ENCODE measurements around the gene SP4.

The SP4 gene

DNA sequence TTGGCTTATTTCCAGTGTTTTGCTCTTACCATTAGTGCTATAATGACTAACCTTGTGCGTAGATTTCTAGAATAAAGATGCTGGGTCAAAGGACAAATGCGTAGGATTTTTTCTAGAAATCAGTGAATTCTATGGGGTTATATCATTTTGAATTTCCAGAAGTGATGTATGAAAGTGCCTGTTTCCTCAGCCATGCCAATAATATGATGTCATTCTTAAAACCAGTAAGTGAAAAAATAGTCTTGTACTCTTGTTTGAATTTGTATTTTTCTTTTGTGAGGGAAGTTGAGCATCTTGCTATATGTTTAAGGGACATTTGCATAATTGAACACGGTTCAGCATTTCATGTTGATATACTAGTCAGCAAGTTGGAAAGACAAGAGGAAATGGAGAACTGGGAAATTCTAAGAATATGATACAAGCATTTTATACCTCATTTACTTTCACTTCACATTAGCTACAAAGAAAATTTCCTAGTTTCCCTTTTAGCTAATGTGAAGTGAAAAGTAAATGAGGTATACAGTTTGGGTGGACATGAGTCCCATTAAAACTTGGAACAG is 111.1 kb downstream of the SP4 start:
- no peak overlapping the region for H3K4me3 ChIP-seq (ENCODE audit: low read depth, low read length)
- no peak for DNase-seq (ENCODE audit: low read depth)
- TF ChIP-seq, protein P1, sequence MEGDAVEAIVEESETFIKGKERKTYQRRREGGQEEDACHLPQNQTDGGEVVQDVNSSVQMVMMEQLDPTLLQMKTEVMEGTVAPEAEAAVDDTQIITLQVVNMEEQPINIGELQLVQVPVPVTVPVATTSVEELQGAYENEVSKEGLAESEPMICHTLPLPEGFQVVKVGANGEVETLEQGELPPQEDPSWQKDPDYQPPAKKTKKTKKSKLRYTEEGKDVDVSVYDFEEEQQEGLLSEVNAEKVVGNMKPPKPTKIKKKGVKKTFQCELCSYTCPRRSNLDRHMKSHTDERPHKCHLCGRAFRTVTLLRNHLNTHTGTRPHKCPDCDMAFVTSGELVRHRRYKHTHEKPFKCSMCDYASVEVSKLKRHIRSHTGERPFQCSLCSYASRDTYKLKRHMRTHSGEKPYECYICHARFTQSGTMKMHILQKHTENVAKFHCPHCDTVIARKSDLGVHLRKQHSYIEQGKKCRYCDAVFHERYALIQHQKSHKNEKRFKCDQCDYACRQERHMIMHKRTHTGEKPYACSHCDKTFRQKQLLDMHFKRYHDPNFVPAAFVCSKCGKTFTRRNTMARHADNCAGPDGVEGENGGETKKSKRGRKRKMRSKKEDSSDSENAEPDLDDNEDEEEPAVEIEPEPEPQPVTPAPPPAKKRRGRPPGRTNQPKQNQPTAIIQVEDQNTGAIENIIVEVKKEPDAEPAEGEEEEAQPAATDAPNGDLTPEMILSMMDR (IDR thresholded peaks at IDR 0.05; ENCODE audit: control insufficient read depth, extremely low read depth, insufficient read depth), result no peak

GRCh38 chr7:21542891-21543527 is 115.1 kb downstream of the SP4 start, which contains the start of gene DNAH11:
Gene DNAH11 (plus strand): TSS chr7:21543039. CDS start chr7:21543246, 207 bp downstream.
- no peak for DNase-seq (ENCODE audit: low read depth)
- peak within 1 kb of the TSS; percentile 38 for H3K4me3 ChIP-seq (ENCODE audit: low read depth, low read length)
- TF ChIP-seq, protein P1 (IDR thresholded peaks at IDR 0.05; ENCODE audit: control insufficient read depth, extremely low read depth, insufficient read depth), result no peak

DNA sequence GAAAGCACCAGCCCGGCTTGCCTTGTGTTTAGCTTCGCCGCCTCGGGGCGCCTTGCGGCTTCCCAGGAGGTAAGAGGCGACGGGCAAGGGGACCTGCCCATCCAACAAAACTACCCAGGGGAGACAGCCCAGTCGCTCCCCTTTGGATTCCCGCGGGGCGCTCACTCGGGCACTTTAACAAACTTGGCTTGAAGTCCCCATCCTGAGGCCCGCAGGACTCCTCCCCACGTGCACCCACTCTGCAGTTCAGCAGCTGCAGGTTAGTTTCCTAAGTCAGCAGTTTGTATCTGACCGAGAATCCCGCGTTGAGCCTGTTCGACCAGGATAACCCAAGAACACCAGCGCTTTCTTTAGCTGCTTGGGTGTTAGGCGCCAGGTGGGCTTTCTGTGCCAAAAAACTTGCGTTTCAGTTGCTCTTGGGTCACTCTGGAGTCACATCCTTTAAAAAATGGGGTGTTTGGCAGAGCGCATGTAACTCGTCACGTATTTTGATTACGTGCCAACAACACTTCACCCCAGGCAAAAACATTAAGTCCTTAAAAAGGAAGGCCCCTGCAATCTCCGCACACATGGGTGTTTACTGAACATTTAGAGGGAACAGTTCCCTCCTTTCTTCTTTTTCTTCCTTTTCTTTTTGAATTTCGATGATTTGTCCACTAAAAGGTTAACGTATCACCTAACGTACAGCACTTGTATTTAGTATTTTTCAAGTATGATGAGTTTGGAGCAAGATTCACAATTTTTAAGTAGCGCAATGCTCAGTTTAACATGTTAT is 115.8 kb downstream of the SP4 start:
- no peak for DNase-seq (ENCODE audit: low read depth)
- no peak overlapping the region for H3K4me3 ChIP-seq (ENCODE audit: low read depth, low read length)
- TF ChIP-seq, protein P1 (IDR thresholded peaks at IDR 0.05; ENCODE audit: control insufficient read depth, extremely low read depth, insufficient read depth), result no peak

DNA sequence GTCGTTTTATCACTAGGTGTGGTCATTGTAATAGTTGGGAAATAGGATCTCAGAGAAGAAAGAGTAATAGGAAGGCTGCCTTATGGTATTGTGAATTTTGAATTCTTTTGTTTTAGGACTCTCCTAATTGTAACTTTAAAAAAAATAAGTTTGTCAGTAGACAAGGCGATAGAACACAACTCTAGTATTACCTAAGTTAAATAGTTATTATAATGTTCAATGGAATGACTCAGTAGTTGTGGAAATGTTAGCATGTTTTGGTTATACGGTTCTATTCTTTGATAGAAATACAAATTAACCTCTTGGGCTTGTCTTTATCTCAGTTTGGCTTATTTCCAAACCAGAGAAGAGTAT is 116.4 kb downstream of the SP4 start:
- no peak overlapping the region for H3K4me3 ChIP-seq (ENCODE audit: low read depth, low read length)
- DNase-seq (ENCODE audit: low read depth), result no peak
- TF ChIP-seq, protein P1 (IDR thresholded peaks at IDR 0.05; ENCODE audit: control insufficient read depth, extremely low read depth, insufficient read depth), result no peak

GRCh38 chr7:21544715-21545114 is 116.8 kb downstream of the SP4 start:
- H3K4me3 ChIP-seq (ENCODE audit: low read depth, low read length), result no peak overlapping the region
- DNase-seq (ENCODE audit: low read depth), result peak; percentile 41

DNA sequence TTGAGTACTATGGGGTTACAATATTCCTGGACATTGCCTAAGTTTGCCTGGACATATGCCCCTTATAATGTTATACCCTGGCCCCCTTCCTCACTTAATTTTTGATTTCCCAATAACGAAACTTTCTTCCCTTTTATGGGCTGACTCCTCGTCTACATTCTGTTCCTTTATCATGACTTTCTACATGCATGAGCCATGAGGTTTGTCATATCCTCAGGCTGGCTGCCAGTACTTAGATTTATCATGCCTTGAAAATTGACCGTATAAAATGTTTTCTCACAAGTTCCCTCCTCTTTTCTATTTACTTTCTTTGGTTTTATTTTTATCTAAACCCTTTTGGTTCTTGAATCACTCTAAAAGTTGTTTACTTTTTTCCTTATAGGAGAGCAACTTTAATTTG is 119.6 kb downstream of the SP4 start:
- TF ChIP-seq, protein P1 (IDR thresholded peaks at IDR 0.05; ENCODE audit: control insufficient read depth, extremely low read depth, insufficient read depth), result no peak
- no peak overlapping the region for H3K4me3 ChIP-seq (ENCODE audit: low read depth, low read length)

More at GRCh38 chr7:21544715-21545114, 116.8 kb downstream of the SP4 start:
- TF ChIP-seq, protein P1 (IDR thresholded peaks at IDR 0.05; ENCODE audit: control insufficient read depth, extremely low read depth, insufficient read depth), result no peak

More for the DNA sequence above, 119.6 kb downstream of the SP4 start:
- DNase-seq (ENCODE audit: low read depth), result no peak
